Mucosa of descending colon (tissue), 3 donors: ENCODE results near the gene HES3. TPM values are rescaled to one million over a fixed set of nuclear protein-coding genes. Genes with fewer than 3 reads are reported as not detected.
A peak's percentile ranks its signal among the peaks of the same experiment; 100 is the strongest.

Experiments used
- ATAC-seq: fragments of 200-7000 bp; cut with Tn5 transposase; one replicate; pipeline ENCODE4 v1.9.1; 2020; ENCODE audit warnings: mild to moderate bottlenecking, moderate library complexity
- DNase-seq, 3 donors: peaks; one replicate each; pipeline ENCODE4 v3.0.0-alpha.2; 2020
- H3K36me3 ChIP-seq: fragments of 200-600 bp; one replicate; pipeline ENCODE4 v1.8.0; 2021; ENCODE audit warnings: low read depth, mild to moderate bottlenecking
- H3K4me1 ChIP-seq: fragments of 200-600 bp; one replicate; pipeline ENCODE4 v1.8.0; 2021; ENCODE audit warnings: low read depth, mild to moderate bottlenecking
- H3K4me3 ChIP-seq: fragments of 200-600 bp; one replicate; pipeline ENCODE4 v1.8.0; 2021; ENCODE audit warnings: mild to moderate bottlenecking
- H3K9me3 ChIP-seq: fragments of 200-600 bp; one replicate; pipeline ENCODE4 v1.8.0; 2021; ENCODE audit warnings: mild to moderate bottlenecking
- intact Hi-C, 2 donors: fragments of 100-400 bp; cut with DNase I in 1 of 2; cut with micrococcal nuclease in 1 of 2; formaldehyde crosslinking; loops; one replicate each; pipeline versions ENCODE4 v1.11.0 to v1.11.1; 2022; cut with DNase I, micrococcal nuclease
- total RNA-seq, 3 donors: library from RNA; stranded (reverse); fragmentation: NEBNext Ultra II Directional in 2 of 3; extraction: Animal tissue kit (Norgen Biotek cat#: 25700) in 2 of 3; gene quantifications; one replicate each; pipeline versions ENCODE4 v1.2.1 to v1.2.4, GENCODE V29; 2021 to 2023
- TF ChIP-seq, protein P1 (sequence below): fragments of 200-600 bp; IDR thresholded peaks from one replicate; pipeline ENCODE4 v1.8.0; 2022; ENCODE audit warnings: antibody characterized with exemption, mild to moderate bottlenecking
- donor health status: DM: no; HTN: no; CAD: no; lungs with moderate emphysema.
- donor health status: DM: no; HTN: no; CAD: no.
- donor health status: DM: no; HTN: yes; CAD: no.

The HES3 gene
- total RNA-seq, 3 donors from 2014 or later, result not detected

DNA sequence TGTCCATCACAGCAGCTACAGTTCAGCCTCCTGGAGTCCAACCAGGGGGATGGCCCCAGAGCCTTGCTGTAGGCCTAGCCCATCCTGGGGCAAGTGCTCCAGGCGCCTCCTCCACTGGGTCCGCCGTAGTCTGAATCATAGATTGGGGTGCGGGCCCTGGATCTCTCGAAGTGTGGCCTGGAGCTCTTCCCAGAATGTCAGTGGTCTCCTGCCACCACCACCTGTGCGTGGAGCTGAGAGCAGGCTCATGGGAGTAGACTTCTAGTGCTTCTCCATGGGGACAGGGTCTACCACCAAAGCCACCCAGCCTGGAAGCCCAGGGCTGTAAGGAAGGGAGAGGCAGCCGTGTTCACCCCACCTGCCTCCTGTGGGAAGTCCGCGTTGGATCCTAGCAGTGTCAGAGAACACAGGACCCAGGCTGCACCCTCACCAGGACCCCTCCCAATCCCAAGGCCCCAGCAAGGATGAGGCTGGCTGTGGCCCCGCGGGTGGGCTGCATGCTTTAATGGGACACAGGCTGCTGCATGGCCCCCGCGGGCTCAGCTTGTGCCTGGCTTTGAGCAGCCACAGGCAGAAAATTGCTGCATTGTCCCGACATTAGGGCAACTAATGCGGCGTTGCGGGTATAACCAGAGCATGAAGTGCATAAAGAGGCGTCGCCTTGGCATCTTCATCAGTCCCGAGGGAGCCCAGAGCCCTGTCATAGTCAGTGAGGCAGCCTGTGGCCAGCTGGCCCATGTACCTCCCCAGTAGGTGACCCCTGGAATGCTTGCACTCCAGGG lies 735 bp upstream of the HES3 start:
- TF ChIP-seq, protein P1, sequence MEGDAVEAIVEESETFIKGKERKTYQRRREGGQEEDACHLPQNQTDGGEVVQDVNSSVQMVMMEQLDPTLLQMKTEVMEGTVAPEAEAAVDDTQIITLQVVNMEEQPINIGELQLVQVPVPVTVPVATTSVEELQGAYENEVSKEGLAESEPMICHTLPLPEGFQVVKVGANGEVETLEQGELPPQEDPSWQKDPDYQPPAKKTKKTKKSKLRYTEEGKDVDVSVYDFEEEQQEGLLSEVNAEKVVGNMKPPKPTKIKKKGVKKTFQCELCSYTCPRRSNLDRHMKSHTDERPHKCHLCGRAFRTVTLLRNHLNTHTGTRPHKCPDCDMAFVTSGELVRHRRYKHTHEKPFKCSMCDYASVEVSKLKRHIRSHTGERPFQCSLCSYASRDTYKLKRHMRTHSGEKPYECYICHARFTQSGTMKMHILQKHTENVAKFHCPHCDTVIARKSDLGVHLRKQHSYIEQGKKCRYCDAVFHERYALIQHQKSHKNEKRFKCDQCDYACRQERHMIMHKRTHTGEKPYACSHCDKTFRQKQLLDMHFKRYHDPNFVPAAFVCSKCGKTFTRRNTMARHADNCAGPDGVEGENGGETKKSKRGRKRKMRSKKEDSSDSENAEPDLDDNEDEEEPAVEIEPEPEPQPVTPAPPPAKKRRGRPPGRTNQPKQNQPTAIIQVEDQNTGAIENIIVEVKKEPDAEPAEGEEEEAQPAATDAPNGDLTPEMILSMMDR, result no peak
- DNase-seq (no peak), ATAC-seq (no peak)
- intact Hi-C loops, result loop anchor here in 1 of 2 donors (10.0 kb wide), 1 partner anchor 162 kb away; no protein-coding TSS in a partner anchor
- H3K36me3 ChIP-seq, result no peaks in the 10 kb centered on the region
- H3K4me3 ChIP-seq, result no peak overlapping the region
- H3K4me1 ChIP-seq, result peaks cover 18% of the 10 kb centered on the region
- no peaks in the 10 kb centered on the region for H3K9me3 ChIP-seq

DNA sequence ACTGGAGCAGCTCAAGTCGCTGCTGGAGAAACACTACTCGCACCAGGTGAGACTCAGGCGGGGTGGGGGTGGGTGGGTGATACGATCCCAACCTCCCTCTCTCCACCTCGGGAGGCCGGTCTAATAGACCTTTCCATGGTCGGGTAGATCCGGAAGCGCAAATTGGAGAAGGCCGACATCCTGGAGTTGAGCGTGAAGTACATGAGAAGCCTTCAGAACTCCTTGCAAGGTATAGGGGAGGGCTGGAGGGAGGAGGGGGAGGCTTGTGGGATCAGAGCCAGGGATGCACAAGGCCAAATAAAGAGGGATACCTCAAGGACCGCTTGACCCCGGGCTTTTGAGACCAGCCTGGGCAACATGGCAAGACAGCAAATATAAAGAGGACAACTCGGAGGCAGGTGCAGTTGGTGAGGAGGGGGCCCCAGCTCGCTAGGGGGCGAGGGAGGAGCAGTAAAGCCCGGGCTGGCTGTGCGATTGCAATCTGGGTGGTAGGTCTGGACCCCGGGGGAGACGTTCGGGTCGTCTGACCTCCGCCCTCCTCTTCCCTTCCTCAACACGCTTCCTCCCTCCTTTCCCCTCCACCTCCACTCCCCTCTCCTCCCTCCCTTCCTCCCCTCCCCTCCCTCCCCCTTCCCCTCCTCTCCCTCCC lies 546 bp downstream of the HES3 start:
- no peak for ATAC-seq

DNA sequence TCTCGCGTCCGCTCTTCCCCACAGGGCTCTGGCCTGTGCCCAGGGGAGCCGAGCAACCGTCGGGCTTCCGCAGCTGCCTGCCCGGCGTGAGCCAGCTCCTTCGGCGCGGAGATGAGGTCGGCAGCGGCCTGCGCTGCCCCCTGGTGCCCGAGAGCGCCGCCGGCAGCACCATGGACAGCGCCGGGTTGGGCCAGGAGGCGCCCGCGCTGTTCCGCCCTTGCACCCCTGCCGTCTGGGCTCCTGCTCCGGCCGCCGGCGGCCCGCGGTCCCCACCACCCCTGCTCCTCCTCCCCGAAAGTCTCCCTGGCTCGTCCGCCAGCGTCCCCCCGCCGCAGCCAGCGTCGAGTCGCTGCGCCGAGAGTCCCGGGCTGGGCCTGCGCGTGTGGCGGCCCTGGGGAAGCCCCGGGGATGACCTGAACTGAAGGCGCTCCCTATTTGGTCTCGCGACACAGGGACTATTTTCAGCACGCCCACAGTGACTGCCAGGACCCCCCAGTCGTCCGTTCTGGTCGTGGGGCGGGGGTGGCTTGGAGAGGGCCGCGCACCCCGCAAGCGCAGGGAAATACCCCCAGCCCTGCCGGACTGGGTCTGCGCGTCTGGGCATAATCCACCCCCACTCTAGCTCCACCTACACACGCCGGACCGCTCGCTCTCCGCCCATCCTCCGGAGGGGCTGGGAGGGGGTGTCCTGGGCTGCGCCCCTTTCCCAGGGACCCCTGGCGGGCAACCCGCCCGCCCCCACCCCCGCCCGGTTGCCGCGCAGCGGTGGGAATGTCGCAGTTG lies 1.3 kb downstream of the HES3 start:
- peaks cover 18% of the 10 kb centered on the region for H3K4me1 ChIP-seq
- no peaks in the 10 kb centered on the region for H3K36me3 ChIP-seq
- no peak overlapping the region for H3K4me3 ChIP-seq
- TF ChIP-seq, protein P1, result peak; percentile 75
- peak; percentile 81 to 89 (median 88) for DNase-seq
- intact Hi-C loops, result loop anchor here (5.0 to 10.0 kb wide), 2 partner anchors 92 to 160 kb away; no protein-coding TSS in a partner anchor
- no peaks in the 10 kb centered on the region for H3K9me3 ChIP-seq
- ATAC-seq, result peak; percentile 85

More for the DNA sequence above, 546 bp downstream of the HES3 start:
- Histone ChIP-seq H3K4me3 (no peak overlapping the region), H3K36me3 (no peaks in the 10 kb centered on the region), H3K9me3 (no peaks in the 10 kb centered on the region), H3K4me1 (peaks cover 18% of the 10 kb centered on the region)
- TF ChIP-seq, protein P1, result no peak
- intact Hi-C loops, result loop anchor here (5.0 to 10.0 kb wide), 2 partner anchors 93 to 160 kb away; no protein-coding TSS in a partner anchor
- DNase-seq, result no peak

DNA sequence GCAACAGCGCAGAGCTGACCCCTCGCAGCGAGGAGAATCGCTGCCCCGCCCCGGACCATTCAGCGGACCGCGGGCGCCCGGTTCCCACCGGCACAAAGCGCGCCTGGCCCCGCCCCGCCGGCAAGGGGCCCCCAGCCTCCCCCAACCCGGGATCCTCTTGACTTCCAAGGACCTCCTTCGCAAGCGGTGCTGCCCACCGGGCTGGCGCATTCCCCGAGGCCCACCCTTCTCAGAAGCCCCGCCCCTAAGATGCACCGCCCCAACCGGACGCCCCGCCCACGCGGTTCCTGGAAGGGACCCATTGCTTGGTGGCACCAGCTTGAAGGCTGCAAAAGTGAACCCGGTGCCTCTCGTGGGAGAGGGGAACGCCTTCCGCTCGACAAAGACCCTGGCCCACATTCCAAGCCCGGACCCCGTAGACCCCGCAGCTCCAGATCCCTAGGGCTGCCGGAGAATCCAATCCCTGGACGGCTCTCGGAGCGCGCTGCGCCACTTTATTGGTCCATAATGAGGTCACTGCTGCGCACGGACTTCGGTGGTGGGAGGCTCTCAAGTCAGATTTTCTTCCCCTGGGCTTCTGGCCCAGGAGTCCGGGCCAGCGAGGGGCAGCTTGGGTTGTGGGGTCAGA lies 2.0 kb downstream of the HES3 start:
- peak in 2 of 3 donors; percentile 68 to 74 for DNase-seq
- Histone ChIP-seq H3K4me3 (no peak overlapping the region), H3K9me3 (no peaks in the 10 kb centered on the region), H3K36me3 (no peaks in the 10 kb centered on the region), H3K4me1 (peaks cover 18% of the 10 kb centered on the region)
- intact Hi-C loops, result loop anchor here (2.0 to 10.0 kb wide), 3 partner anchors 91 to 159 kb away; no protein-coding TSS in a partner anchor
- TF ChIP-seq, protein P1, result no peak
- peak; percentile 24 for ATAC-seq
